Kidney tubule cell (primary cell): ENCODE results near the gene FAAP20.

Experiments
- DNase-seq: peaks from one replicate; pipeline ENCODE4 v3.0.0-alpha.2; 2018; ENCODE audit warnings: low spot score

The FAAP20 gene

GRCh38 chr1:2194319-2194897 is at the start of gene FAAP20:
Gene FAAP20 (minus strand): TSS chr1:2194772. CDS start chr1:2194749, 23 bp downstream.
- peak; percentile 80 for DNase-seq

GRCh38 chr1:2242814-2243725 is 48.5 kb upstream of the FAAP20 start:
- peak; percentile 23 for DNase-seq

- DNase-seq, result no peak
Observed at GRCh38 chr1:2241820-2242219, 47.2 kb upstream of the FAAP20 start.

GRCh38 chr1:2240270-2241156 is 45.9 kb upstream of the FAAP20 start:
- peak; percentile 56 for DNase-seq

GRCh38 chr1:2239384-2239985 is 44.9 kb upstream of the FAAP20 start:
- no peak for DNase-seq

GRCh38 chr1:2239013-2239370 is 44.4 kb upstream of the FAAP20 start:
- no peak for DNase-seq

- DNase-seq, result no peak
Observed at GRCh38 chr1:2238361-2239012, 43.9 kb upstream of the FAAP20 start.

- DNase-seq, result no peak
Observed at GRCh38 chr1:2237773-2238172, 43.2 kb upstream of the FAAP20 start.

- DNase-seq, result no peak
Observed at GRCh38 chr1:2236695-2237677, 42.4 kb upstream of the FAAP20 start.

- no peak for DNase-seq
Observed at GRCh38 chr1:2235300-2235998, 40.9 kb upstream of the FAAP20 start.

- no peak for DNase-seq
Observed at GRCh38 chr1:2234762-2235113, 40.2 kb upstream of the FAAP20 start.

GRCh38 chr1:2233997-2234761 is 39.6 kb upstream of the FAAP20 start:
- DNase-seq, result peak; percentile 36

GRCh38 chr1:2233468-2233867 is 38.9 kb upstream of the FAAP20 start:
- no peak for DNase-seq

GRCh38 chr1:2232916-2233438 is 38.4 kb upstream of the FAAP20 start:
- no peak for DNase-seq

GRCh38 chr1:2232255-2232915 is 37.8 kb upstream of the FAAP20 start:
- DNase-seq, result no peak

GRCh38 chr1:2231532-2232254 is 37.1 kb upstream of the FAAP20 start:
- DNase-seq, result peak; percentile 58

GRCh38 chr1:2230781-2231531 is 36.4 kb upstream of the FAAP20 start:
- no peak for DNase-seq
